RWPE2 (cell line): Measurements from ENCODE around the gene E2F4.

ENCODE experiments used
- ATAC-seq: fragments of 200-7000 bp; cut with Tn5 transposase; 3 replicates; pipeline ENCODE4 v1.9.1; 2021; ENCODE audit warnings: low read depth
- DNase-seq: peaks from one replicate; pipeline ENCODE4 v3.0.0-alpha.2; 2020; ENCODE audit warnings: low spot score
- H3K27ac ChIP-seq: fragments of 450-650 bp; 2 replicates; pipeline ENCODE4 v1.5.1; 2017; ENCODE audit warnings: mild to moderate bottlenecking; ENCODE audit not compliant: poor library complexity, severe bottlenecking
- H3K27me3 ChIP-seq: fragments of 250-450 bp; sonication (Bioruptor Pico); 2 replicates; pipeline ENCODE4 v1.5.1; 2021; ENCODE audit warnings: mild to moderate bottlenecking, moderate library complexity; ENCODE audit not compliant: insufficient read depth, poor library complexity, severe bottlenecking
- H3K36me3 ChIP-seq: fragments of 250-450 bp; sonication (Bioruptor Pico); 2 replicates; pipeline ENCODE4 v1.5.1; 2020; ENCODE audit warnings: low read depth, mild to moderate bottlenecking, moderate library complexity
- H3K4me1 ChIP-seq: fragments of 250-450 bp; sonication (Bioruptor Pico); 2 replicates; pipeline ENCODE4 v1.5.1; 2021; ENCODE audit warnings: mild to moderate bottlenecking, moderate library complexity; ENCODE audit not compliant: insufficient read depth, poor library complexity, severe bottlenecking
- H3K4me3 ChIP-seq: fragments of 250-450 bp; sonication (Bioruptor Pico); 2 replicates; pipeline ENCODE4 v1.5.1; 2021; ENCODE audit warnings: mild to moderate bottlenecking, moderate library complexity; ENCODE audit not compliant: severe bottlenecking
- H3K9me3 ChIP-seq: fragments of 250-450 bp; sonication (Bioruptor Pico); 2 replicates; pipeline ENCODE4 v1.5.1; 2021; ENCODE audit warnings: mild to moderate bottlenecking, moderate library complexity; ENCODE audit not compliant: severe bottlenecking
- CTCF ChIP-seq: fragments of 450-650 bp; IDR thresholded peaks from one replicate; pipeline ENCODE4 v1.5.1; 2017; ENCODE audit warnings: mild to moderate bottlenecking, moderate library complexity; ENCODE audit not compliant: poor library complexity, severe bottlenecking

E2F4 gene

GRCh38 chr16:67163164-67163998, 28.6 kb upstream of the E2F4 start:
- ATAC-seq (peak; percentile 49), DNase-seq (peak; percentile 77)
- H3K27ac ChIP-seq: peak overlapping the region; percentile 43
- peak overlapping the region; percentile 35 for H3K4me3 ChIP-seq
- peak; percentile 4 for TF ChIP-seq CTCF
- H3K4me1 ChIP-seq: no peaks in the 10 kb centered on the region
- no peaks in the 10 kb centered on the region for H3K9me3 ChIP-seq
- H3K27me3 ChIP-seq: no peaks in the 10 kb centered on the region
- H3K36me3 ChIP-seq: no peaks in the 10 kb centered on the region

- no peaks in the 10 kb centered on the region for H3K36me3 ChIP-seq
- H3K4me3 ChIP-seq: peak overlapping the region; percentile 35
- H3K9me3 ChIP-seq: no peaks in the 10 kb centered on the region
- no peaks in the 10 kb centered on the region for H3K27me3 ChIP-seq
- H3K4me1 ChIP-seq: no peaks in the 10 kb centered on the region
- H3K27ac ChIP-seq: peak overlapping the region; percentile 43
- peak; percentile 6 for ATAC-seq
- DNase-seq: no peak
- no peak for TF ChIP-seq CTCF
These were observed 27.9 kb upstream of the E2F4 start for GRCh38 chr16:67163999-67164558.

DNA sequence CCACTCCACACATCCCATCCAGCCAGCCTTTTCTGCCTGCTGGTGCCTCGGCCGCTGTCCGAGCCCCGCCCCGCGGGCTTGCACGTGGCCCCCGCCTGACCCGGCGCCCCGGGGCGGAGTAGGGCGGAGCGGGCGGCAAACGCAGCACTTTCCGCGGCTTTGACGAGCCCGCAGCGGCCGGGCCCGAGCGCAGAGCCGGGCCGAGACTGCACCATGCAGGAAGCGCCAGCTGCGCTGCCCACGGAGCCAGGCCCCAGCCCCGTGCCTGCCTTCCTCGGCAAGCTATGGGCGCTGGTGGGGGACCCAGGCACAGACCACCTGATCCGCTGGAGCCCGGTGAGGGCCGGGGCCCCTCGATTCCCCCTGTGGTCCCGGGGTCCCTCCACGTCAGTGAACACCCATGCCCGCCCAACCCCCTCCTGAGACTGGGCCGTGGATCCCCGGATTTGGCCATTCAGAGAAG, 27.3 kb upstream of the E2F4 start, which contains the start of gene HSF4:
HSF4 (plus strand) TSS at position 147 of the 463 bp plus-strand sequence; CDS start at position 214, 67 bp downstream.
- TF ChIP-seq CTCF: no peak
- DNase-seq (no peak), ATAC-seq (0 out of 3 replicates have a peak, but pooled peaks have one; percentile 3)
- no peaks in the 10 kb centered on the region for H3K36me3 ChIP-seq
- peaks cover 1% of the 10 kb centered on the region for H3K4me1 ChIP-seq
- H3K27ac ChIP-seq: peak within 1 kb of the TSS; percentile 43
- no peaks in the 10 kb centered on the region for H3K9me3 ChIP-seq
- no peaks in the 10 kb centered on the region for H3K27me3 ChIP-seq
- H3K4me3 ChIP-seq: peak within 1 kb of the TSS; percentile 35

DNA sequence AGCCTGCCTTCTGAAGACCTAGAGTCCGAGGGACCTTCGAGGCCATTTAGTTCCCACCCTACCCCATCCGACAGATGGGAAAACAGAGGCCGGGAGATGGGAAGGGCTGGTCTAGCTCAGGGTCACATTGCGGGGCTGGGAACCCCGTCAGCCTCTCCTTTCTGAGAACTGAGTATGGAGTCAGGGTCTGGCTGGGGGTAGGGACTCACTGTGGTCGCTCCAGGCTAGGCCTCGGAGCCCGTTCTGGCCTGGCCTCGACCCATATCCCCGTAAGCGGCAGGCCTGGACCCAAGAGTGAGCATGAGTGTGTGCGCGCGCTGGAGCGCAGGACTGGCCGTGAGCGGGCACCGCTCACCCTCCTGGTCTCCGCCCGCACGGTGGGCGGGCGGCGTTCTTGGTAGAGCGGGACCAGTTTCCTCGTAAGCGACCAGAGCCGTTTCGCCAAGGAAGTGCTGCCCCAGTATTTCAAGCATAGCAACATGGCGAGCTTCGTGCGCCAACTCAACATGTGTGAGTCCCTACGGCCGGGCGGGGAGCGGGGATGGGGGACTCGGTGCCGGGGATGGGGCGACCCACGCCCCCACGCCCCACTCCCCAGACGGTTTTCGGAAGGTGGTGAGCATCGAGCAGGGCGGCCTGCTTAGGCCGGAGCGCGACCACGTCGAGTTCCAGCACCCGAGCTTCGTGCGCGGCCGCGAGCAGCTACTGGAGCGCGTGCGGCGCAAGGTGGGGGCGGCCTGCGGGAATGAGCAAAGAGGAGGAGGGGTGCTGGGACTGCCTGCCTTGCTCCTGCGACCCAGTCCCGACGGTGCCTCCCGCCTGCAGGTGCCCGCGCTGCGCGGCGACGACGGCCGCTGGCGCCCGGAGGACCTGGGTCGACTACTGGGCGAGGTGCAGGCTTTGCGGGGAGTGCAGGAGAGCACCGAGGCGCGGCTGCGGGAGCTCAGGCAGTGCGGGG, 26.6 kb upstream of the E2F4 start:
- Histone ChIP-seq H3K9me3 (no peaks in the 10 kb centered on the region), H3K27ac (no peak overlapping the region), H3K27me3 (no peaks in the 10 kb centered on the region), H3K4me1 (peaks cover 4% of the 10 kb centered on the region), H3K4me3 (no peak overlapping the region), H3K36me3 (no peaks in the 10 kb centered on the region)
- no peak for TF ChIP-seq CTCF
- no peak for DNase-seq
- no peak for ATAC-seq
